Lung (tissue), 12 donors: ENCODE data around the gene KCNQ5. TPM values are rescaled to one million over a fixed set of nuclear protein-coding genes. Genes with fewer than 3 reads are reported as not detected.

ENCODE experiments used
- ATAC-seq: fragments of 200-7000 bp; cut with Tn5 transposase; one replicate; pipeline ENCODE4 v1.9.1; 2020; ENCODE audit warnings: moderate number of reproducible peaks; ENCODE audit not compliant: insufficient read depth, low FRiP score
- DNase-seq, 3 donors: peaks; one replicate each; pipeline ENCODE4 v3.0.0-alpha.2; 2013 to 2017
- H3K27ac ChIP-seq, 2 donors: one replicate each; pipeline ENCODE4 v1.5.1; 2013; ENCODE audit warnings: mild to moderate bottlenecking in 2 of 2, moderate library complexity in 2 of 2, control low read depth in 1 of 2, inconsistent platforms in 1 of 2, low read depth in 1 of 2, low read length in 1 of 2
- H3K27me3 ChIP-seq, 3 donors: one replicate each; pipeline ENCODE4 v1.5.1; 2013; ENCODE audit warnings: low read length in 2 of 3; ENCODE audit not compliant: control insufficient read depth in 3 of 3, insufficient read depth in 3 of 3
- H3K36me3 ChIP-seq, 4 donors: one replicate each; pipeline ENCODE4 v1.5.1; 2013; ENCODE audit warnings: low read length in 4 of 4, mild to moderate bottlenecking in 1 of 4, moderate library complexity in 1 of 4; ENCODE audit not compliant: control insufficient read depth in 4 of 4, insufficient read depth in 4 of 4
- H3K4me1 ChIP-seq, 5 donors: one replicate each; pipeline ENCODE4 v1.5.1; 2013; ENCODE audit warnings: low read length in 5 of 5, mild to moderate bottlenecking in 2 of 5, moderate library complexity in 1 of 5; ENCODE audit not compliant: control insufficient read depth in 5 of 5, insufficient read depth in 5 of 5
- H3K4me3 ChIP-seq: one replicate; pipeline ENCODE4 v1.5.1; 2013; ENCODE audit warnings: mild to moderate bottlenecking, control low read depth, moderate library complexity
- H3K9ac ChIP-seq, 2 donors: one replicate each; pipeline ENCODE4 v1.5.1; 2013; ENCODE audit warnings: low read length in 2 of 2, control low read depth in 1 of 2; ENCODE audit not compliant: insufficient read depth in 1 of 2
- H3K9me3 ChIP-seq, 4 donors: one replicate each; pipeline ENCODE4 v1.5.1; 2013; ENCODE audit warnings: low read length in 3 of 4, mild to moderate bottlenecking in 1 of 4, moderate library complexity in 1 of 4; ENCODE audit not compliant: control insufficient read depth in 4 of 4, insufficient read depth in 3 of 4
- CTCF ChIP-seq: IDR thresholded peaks from 2 replicates; pipeline ENCODE4 v1.5.1; 2012; ENCODE audit warnings: mild to moderate bottlenecking; ENCODE audit errors: control extremely low read depth, extremely low read depth
- WGBS, 2 donors: extraction: QIAGEN DNeasy Blood & Tissue Kit; methylation state at CpG; one replicate each; pipeline ENCODE4 v1.1.7; 2013; 5-methylcytosine and 5-hydroxymethylcytosine counted together
- polyA plus RNA-seq, 2 donors: library from polyadenylated mRNA; stranded (reverse); fragments of 200-250 nt; gene quantifications; one replicate each; pipeline ENCODE4 v1.2.1, GENCODE V29; 2013
- total RNA-seq, 2 donors: library from RNA; depleted of rRNA in 1 of 2; stranded (reverse); fragments of >200 nt in 1 of 2; gene quantifications; one replicate each; pipeline ENCODE4 v1.2.1, GENCODE V29; 2014 to 2021
- donor health status: control.
- donor health status: control.
- donor health status: Bipolar disorder and iron deficiency.
- donor health status: healthy.
- donor health status: DM: yes; HTN: yes; CAD: no.

The KCNQ5 gene
- total and polyA plus RNA-seq, 4 donors, result 0.12 to 5.7 (median 0.46) TPM

GRCh38 chr6:72624557-72625160, 2.8 kb downstream of the KCNQ5 start:
- H3K9me3 ChIP-seq, result no peaks in the 10 kb centered on the region
- WGBS, 2 donors, result 85 to 88% methylated on average over 3 of the region's 3 CpGs
- H3K36me3 ChIP-seq, result no peaks in the 10 kb centered on the region
- H3K4me1 ChIP-seq, result peaks cover 0 to 37% (median 1%) of the 10 kb centered on the region in 5 donors
- H3K9ac ChIP-seq, result no peak overlapping the region
- ATAC-seq, result no peak
- peak; percentile 26 for TF ChIP-seq CTCF
- H3K27ac ChIP-seq, result no peak overlapping the region
- DNase-seq, result peak in 2 of 3 donors; percentile 20 to 24
- no peak overlapping the region for H3K4me3 ChIP-seq
- H3K27me3 ChIP-seq, result peaks cover 0 to 43% (median 32%) of the 10 kb centered on the region in 3 donors

- H3K36me3 ChIP-seq, result no peaks in the 10 kb centered on the region
- ATAC-seq (no peak), DNase-seq (no peak)
- H3K27me3 ChIP-seq, result peaks cover 0 to 30% (median 29%) of the 10 kb centered on the region in 3 donors
- no peak overlapping the region for H3K27ac ChIP-seq
- H3K4me3 ChIP-seq, result no peak overlapping the region
- no peak for TF ChIP-seq CTCF
- H3K9me3 ChIP-seq, result no peaks in the 10 kb centered on the region
- 61 to 70% methylated on average over 2 of the region's 2 CpGs for WGBS, 2 donors
- H3K4me1 ChIP-seq, result peaks cover 0 to 23% (median 1%) of the 10 kb centered on the region in 5 donors
- no peak overlapping the region for H3K9ac ChIP-seq
Measured at GRCh38 chr6:72626126-72626525, 4.3 kb downstream of the KCNQ5 start.

- Histone ChIP-seq H3K36me3 (no peaks in the 10 kb centered on the region), H3K27me3 (peaks cover 0 to 23% (median 21%) of the 10 kb centered on the region in 3 donors), H3K4me1 (peaks cover 0 to 9% (median 0%) of the 10 kb centered on the region in 5 donors), H3K9ac (no peak overlapping the region), H3K9me3 (no peaks in the 10 kb centered on the region), H3K4me3 (no peak overlapping the region), H3K27ac (no peak overlapping the region)
- DNase-seq, result no peak
- no peak for TF ChIP-seq CTCF
- no peak for ATAC-seq
Measured at GRCh38 chr6:72627539-72627938, 5.7 kb downstream of the KCNQ5 start.

GRCh38 chr6:72631480-72631879, 9.6 kb downstream of the KCNQ5 start:
- no peak overlapping the region for H3K27ac ChIP-seq
- TF ChIP-seq CTCF, result no peak
- H3K36me3 ChIP-seq, result no peaks in the 10 kb centered on the region
- H3K27me3 ChIP-seq, result no peaks in the 10 kb centered on the region
- H3K9ac ChIP-seq, result no peak overlapping the region
- H3K4me1 ChIP-seq, result no peaks in the 10 kb centered on the region
- no peak for ATAC-seq
- no peaks in the 10 kb centered on the region for H3K9me3 ChIP-seq
- no peak overlapping the region for H3K4me3 ChIP-seq
- no peak for DNase-seq
